Measurements from ENCODE around the gene KANK4.

- TF ChIP-seq POLR2AphosphoS5 (IDR thresholded peaks at IDR 0.05; ENCODE audit: borderline replicate concordance, low read depth, low read length) (no peak), EZH2 (IDR thresholded peaks at IDR 0.05) (no peak), FOXP2 (optimal IDR thresholded peaks at IDR 0.05; ENCODE audit: control extremely low read depth, extremely low read length, insufficient read depth) (no peak)
These were observed 108.3 kb downstream of the KANK4 start for GRCh38 chr1:62210960-62211359.

Data from SK-N-MC (cell line).